Hindlimb muscle (tissue), 1 donor: Measurements from ENCODE around the gene ITGB7. TPM values are rescaled to one million over a fixed set of nuclear protein-coding genes. Genes with fewer than 3 reads are reported as not detected.
A peak's percentile ranks its signal among the peaks of the same experiment; 100 is the strongest.

Experiments used
- DNase-seq: peaks from one replicate; pipeline ENCODE4 v3.0.0-alpha.2; 2013
- polyA plus RNA-seq: library from polyadenylated mRNA; unstranded; fragments of 120-200 nt; gene quantifications from one replicate; pipeline ENCODE4 v1.2.1, GENCODE V29; 2013; ENCODE audit not compliant: insufficient read length

ITGB7 gene, protein sequence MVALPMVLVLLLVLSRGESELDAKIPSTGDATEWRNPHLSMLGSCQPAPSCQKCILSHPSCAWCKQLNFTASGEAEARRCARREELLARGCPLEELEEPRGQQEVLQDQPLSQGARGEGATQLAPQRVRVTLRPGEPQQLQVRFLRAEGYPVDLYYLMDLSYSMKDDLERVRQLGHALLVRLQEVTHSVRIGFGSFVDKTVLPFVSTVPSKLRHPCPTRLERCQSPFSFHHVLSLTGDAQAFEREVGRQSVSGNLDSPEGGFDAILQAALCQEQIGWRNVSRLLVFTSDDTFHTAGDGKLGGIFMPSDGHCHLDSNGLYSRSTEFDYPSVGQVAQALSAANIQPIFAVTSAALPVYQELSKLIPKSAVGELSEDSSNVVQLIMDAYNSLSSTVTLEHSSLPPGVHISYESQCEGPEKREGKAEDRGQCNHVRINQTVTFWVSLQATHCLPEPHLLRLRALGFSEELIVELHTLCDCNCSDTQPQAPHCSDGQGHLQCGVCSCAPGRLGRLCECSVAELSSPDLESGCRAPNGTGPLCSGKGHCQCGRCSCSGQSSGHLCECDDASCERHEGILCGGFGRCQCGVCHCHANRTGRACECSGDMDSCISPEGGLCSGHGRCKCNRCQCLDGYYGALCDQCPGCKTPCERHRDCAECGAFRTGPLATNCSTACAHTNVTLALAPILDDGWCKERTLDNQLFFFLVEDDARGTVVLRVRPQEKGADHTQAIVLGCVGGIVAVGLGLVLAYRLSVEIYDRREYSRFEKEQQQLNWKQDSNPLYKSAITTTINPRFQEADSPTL
- polyA plus RNA-seq = 0.76 TPM

DNA sequence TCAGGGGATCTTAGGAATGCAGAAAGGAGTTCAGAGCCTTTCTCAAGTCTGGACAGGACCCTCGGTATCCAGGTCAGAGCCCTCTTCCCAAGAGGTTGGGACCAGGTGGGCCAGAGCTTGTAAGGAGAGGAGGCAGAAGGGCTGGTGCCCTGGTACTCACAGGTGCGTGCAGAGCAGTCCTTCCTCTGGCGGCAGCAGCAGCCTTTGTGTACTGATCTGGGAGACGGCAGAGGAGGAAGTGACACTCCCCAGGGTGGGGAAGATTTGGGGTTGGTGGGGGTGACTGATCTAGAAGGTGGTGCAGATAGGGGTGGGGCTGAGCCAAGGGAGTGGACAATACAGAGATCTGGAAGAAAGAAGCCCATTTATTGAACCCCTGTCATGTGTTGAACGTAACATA lies at the start of gene ITGB7:
TSS of gene ITGB7 (minus strand) at position 210 of the 400 bp plus-strand sequence. CDS start 6,808 bp downstream, outside the sequence.
- DNase-seq = no peak

DNA sequence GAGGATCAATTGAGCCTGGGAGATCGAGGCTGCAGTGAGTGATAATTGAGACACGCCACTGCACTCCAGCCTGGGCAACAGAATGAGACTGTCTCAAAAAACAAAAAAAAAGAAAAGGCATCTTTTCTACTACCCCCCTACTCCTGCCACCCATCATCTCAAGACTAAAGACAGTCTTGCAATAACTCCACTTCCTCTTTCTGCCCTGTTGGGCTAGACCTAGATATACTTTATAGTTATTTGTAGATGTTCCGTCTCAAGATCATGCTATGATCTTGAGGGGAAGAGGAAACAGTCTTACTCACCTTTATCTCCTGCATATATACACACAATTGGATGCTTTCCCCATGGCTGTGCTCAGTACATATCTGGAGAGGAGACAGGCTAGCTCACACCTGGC lies 48.9 kb upstream of the ITGB7 start:
- no peak for DNase-seq

DNA sequence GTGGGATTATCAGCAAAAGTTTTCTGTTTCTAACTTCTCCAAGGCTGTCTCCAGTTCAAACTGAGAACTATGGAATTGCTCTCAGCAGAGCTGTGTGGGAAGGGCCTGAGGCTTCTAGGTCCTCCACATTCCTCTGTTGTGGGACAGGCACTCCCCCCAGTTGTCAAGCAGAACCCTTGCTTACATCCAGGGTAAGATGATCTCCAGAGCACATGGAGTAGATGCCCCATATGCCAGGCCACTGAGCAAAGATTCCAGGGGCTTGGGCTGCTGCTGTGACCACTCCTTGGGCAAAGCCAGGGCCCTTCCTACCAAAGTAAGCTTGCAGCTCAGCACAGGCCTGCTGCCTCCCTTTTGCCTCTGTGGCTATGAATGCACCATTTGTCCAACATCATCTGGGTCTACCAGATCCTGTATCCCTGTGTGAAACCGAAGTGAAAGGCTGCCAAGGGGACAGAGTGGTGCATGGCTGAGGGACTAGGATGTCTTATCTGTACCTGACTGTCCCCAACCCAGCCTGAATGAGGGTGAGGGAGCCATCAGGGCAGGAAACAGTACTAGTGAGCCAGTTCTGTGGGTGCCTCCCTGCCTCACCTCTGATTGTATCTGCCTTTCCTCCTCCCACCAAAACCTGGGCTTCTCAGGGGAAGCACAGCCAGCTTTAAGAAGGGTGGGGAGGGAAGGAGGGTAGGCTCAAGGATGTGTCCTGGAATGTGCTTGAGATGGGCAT lies 47.9 kb upstream of the ITGB7 start:
- DNase-seq = no peak

DNA sequence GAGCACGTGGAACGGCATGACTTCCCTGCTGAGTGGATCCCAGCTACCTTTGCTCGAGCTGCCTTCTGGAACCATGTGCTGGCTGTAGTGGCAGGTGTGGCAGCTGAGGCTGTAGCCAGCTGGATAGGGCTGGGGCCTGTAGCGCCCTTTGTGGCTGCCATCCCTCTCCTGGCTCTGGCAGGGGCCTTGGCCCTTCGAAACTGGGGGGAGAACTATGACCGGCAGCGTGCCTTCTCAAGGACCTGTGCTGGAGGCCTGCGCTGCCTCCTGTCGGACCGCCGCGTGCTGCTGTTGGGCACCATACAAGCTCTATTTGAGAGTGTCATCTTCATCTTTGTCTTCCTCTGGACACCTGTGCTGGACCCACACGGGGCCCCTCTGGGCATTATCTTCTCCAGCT lies 46.2 kb upstream of the ITGB7 start:
- no peak for DNase-seq

DNA sequence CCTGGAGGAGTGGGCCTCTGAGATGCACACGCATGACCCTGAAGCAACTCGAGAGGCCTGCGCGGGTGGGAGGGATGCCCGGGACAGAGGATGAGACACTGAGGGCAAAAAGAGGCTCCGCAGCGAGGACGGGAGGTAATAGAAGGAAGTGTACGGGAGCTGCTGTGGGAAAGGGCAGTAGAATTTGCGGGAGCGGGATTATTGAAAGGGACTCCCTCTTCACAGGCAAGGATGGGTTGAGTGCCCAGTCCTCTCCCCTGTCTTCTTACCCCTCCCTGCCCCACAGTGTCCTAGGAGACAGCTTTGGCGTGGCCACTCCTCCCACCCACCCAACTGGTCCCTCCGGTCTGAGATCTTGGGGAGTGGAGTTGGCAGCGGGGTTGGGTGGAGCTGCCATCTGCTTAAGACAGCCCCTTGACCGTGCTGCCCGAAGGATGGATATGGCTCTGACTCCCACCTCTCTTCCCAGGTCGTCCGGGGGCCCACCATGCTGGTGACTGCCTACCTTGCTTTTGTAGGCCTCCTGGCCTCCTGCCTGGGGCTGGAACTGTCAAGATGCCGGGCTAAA lies 45.4 kb upstream of the ITGB7 start:
- no peak for DNase-seq

DNA sequence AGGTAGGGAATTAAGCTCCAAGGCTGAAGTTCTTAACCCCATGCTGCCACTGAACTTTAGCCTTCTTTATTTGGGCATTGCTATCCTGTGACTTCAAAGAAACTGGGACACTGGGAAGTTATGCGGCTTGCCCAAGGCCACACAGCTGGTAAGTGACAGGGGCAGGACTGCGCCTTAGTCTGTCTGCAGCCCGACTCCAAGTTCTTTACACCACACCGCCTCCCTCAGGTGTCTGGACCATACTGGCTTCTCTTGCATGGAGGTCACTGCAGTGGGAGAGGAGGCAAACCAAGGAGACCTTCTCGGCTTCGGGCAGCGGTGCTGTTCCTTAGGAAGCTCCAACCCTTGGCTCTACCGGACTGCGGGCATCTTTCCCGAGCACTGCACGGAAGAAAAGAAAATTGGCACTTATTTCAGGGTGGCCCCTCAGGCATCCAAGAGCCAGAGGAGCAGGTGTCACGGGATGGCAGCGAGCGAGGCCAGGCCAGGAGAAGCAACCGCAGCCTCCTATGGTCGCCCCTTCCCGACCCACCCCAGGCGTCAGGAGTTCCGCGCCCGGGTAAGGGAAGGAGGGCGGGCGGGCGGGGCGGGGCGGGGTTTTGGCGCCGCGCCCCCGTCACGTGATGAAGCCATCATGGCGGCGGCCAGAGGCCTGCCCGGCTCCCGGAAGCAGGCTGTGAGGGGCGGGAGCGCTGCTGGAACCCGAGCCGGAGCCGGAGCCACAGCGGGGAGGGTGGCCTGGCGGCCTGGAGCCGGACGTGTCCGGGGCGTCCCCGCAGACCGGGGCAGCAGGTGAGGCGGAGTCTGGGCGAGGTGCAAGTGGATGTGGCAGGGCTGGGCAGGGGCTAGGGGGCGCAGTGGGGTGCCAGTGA lies 44.7 kb upstream of the ITGB7 start:
- DNase-seq = peak; percentile 79

DNA sequence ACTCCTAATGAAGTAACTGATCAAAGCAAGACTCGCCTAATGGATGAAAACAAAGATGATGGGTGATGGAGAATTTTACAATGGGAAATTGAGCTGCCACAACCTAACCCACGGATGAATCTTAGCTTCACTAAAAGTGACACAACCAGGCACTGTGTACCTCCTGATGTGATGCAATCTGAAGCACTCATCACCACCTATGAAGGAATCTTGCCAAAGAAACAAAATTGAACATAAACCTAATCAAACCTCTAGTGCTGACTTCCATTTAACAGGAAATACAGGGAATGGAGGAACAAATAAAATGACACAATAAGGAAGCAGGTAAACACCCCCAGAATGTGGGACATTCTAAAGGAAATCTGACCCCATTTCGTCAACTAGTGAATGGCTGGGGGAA lies 38.2 kb upstream of the ITGB7 start:
- DNase-seq = no peak

DNA sequence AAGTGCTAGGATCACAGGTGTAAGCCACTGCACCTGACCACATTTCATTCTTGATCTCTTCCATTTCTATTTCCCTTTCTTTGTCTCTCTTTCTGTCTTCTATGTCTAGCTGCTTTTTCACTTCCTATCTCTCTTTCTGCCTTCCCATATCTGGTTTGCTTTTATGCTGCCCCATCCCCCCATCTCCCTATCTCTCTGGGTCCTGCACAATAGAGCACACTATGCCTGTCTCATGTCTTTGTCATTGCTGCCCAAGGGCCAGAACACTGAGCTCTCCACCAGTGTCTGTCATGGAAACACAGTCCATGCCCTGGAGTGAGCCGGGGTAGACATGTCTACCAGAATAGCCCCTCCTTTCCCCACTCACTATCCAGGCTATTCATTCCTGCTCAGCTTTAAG lies 37.3 kb upstream of the ITGB7 start:
- DNase-seq = no peak

DNA sequence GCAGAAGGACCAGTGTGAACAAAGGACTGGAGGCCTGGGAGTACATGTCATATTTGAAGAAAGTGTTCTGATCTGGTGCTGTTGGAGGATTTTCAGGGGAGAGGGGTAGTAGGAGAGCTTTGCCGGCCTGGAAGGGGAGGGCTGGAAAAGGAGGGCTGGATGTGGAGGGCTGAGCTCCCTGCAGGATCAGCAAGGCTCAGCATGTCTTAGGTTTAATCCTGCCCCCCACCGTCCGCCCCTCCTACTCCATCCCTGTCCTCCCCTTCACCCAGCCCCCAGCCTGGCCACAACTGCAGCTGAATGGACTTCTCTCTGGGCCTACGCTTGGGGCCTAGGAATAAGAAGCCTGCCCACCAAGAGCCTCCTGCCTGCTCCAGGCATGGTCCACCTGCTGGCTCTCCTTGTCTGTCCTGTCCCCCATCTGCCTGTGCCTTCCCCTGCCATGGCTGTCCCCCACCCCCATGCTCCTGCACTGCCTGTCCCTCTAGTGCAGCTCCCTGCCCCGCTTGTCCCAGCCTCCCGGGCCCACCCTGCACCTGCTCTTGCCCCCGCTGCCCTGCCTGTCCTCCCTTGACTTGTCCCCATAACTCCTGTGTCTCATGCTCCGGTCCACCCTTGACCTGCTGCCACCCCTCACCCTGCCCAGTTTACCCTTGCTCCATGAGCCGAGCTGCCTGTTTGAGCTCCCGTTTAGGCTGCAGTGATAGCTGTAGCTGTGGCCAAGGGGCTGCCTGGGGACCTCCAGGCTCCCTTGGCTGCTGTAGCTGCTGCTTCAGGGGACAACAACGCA lies 34.8 kb upstream of the ITGB7 start:
- DNase-seq = no peak

DNA sequence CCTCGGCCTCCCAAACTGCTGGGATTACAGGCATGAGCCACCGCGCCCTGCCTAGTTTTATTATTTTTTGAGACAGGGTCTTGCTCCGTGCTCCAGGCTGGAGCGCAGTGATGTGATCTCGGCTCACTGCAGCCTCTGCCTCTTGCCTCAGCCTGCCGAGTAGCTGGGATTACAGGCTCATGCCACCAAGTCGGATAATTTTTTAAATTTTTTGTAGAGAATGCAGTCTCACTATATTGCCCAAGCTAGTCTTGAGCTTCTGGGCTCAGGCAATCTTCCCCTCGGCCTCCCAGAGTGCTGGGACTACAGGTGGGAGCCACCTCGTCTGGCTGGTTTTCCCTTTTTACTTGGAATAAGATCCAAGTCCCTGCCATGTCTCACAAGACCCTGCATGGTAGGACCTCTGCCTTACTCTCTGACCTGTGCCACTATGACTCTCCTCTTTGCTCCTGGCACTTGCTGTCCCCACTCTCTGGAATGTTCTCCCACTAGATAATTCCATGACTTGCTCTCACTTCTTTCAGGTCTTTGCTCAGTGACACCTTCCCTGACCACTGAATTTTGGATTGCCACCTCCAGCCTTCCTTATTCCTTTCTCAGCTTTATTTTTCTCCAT lies 32.7 kb upstream of the ITGB7 start:
- DNase-seq = no peak

DNA sequence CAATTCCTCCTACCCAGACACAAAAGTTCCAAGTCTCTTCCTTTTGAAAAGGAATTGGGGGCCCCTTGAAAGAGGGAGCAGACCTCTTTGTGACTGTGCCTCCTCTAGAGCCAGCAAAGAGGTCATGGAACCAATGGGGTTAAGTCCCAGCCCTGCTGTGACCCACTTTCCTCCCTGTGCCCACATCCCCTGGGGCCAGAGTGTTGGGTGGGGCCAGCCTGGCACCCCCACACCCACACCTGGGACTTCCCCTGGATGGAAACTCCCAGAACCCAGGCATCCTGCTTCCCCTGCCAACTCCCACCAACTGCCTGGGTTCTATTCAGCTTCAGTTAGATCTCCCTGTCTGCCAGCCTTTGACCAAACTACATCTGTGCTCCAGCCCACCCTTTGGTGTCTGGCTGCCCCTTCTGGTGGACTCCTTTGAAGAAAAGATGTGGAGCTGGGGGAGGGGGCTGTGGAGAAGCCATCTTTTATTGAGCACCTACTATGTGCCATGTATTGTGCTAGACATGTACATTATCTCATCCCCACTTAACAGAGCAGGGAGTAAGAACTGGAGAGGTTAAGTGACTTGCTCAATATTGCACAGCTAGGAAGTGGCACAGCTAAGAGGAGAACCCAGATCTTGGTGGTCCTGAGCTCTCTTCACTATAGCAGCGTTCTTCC lies 29.5 kb upstream of the ITGB7 start:
- no peak for DNase-seq

DNA sequence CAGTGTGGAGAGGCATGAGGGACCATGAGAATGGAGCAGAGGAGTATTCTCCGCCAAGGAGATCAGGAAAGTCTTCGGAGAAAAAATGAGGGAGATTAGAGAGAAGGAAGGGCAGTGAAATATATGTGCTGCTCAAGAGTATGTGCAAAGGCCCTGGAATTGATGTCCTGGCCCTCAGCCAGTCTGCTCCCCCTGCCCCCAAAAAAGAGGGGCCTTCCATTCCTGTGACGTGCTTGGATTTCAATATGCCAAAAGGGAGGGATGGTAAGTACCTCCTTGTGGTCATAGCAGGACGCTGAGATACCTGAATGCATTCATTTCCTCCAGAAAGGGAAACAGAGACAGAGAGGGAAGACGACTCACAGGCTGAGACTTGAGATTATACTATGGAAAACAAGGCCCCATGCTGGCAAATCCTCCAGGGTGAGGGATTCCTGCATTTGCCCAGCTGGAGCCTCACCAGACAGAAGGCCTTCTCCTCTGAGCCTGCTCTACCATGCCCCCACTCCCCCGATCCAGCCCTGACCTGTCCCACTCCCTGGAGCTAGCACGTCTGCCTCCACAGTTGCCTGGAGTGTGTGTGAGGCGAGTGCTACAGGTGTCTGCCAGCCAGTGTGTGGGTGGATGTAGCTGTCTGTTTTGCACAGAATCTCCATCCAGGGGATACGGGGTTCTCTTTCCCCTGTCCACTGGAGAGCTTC lies 28.8 kb upstream of the ITGB7 start:
- no peak for DNase-seq

DNA sequence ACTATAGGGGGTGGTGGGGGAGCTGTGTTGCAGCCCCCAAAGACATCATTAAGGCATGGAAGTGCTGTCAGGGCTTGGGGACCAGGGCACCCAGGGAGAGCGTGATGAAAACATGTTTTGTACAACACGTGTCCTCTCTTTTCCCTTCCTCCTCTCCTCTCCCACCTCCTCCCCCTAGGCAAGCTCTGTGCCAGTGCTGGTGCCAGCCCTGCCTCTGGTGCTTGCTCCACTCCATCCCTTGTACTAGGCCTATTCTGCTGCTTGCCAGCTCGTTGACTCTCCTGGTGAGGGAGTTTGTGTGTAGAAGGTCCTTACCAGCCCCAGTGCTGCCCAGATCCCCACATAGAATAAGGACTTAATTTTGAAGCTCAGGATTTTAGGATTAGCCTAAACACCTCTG lies 28.1 kb upstream of the ITGB7 start:
- DNase-seq = no peak

DNA sequence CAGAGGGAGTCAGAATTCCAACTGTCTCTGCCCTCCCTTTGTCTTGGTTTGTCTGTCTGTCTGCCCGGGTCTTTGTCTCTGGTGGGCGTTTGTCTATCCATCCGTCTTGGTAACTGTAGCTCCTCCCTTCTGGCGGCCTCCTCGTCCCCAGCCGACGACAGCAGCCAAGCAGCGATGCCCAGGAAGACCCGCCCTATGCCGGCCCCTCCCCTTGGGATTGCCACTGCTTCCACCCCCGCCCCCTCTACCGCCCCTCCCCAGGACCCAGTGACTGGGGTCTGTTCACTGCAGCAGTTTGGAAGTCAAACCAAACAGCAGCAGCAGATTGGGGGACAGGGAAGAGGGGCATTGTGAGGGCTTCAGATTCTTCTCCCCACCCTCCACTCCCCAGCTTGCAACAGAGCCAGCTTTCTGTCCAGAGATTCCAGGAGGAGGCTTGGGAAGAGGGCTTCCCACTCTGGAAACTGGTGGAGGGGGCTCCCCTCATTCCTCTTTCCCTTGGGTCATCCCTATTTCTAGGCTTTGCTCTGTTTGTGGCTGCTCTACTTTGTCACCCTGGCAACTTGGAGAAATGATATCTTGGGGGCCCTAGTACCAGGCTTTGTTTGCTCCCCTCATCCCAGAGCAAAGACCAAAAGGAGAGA lies 27.3 kb upstream of the ITGB7 start:
- DNase-seq = no peak

DNA sequence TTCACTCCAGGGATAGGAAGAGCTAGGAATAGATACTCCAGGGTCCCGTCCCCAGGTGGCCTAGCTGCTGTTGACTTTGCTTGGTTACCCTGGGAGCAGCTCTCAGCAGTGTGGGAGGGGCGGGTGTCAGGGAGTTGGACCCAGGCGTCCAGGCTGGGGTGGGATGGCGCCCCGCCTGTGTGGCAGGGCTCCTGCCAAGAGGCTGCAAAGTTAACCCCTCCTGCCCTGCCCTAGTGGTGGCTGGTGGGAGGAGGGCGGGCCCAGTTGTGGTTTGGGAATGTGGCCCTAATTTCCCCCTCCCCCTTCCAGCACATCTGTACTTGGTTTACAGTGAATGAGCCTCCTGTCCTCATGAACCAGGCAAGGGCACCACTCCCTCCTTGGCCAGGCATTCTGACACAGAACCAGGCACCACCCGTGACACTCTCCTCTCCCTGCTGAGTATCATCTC lies 26.6 kb upstream of the ITGB7 start:
- no peak for DNase-seq

DNA sequence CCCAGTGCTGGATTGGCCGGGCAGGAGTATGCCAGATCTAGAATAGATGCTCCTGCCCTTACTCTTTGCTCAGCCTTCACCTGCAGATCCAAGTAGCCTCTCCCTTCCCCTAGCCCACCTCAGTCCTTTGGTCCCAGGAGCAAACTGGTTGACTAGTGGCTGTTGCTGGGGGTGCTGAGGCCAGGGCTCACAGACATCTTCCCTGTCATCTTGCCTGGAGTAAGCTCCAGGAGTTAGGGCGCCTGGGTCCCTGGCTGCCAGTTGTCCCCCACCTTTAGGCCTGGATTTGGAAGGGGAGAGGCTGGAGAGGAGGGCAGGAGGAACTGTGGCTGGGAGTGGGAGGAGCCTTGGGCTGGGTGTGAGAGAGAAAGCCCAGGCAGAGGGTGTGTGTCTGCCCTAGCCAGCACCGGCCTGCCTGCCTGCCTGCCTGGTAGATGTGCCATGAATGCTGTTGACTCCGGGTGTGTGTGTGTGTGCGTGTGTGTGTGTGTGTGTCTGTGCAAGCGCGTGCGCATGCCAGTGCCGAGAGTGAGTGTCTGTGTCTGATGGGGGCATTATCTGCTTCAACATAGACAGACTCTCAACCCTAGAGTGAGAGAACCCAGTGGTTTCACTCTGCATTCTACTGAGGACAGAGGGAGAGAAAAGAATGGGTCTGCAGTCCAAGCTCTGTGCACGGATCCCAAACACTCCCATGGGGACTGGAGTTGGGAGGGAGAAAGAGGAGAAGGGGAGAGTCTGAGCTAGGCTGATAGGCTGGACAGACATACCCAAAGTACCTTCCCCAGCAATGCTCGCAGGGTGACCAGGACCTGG lies 25.8 kb upstream of the ITGB7 start:
- no peak for DNase-seq

DNA sequence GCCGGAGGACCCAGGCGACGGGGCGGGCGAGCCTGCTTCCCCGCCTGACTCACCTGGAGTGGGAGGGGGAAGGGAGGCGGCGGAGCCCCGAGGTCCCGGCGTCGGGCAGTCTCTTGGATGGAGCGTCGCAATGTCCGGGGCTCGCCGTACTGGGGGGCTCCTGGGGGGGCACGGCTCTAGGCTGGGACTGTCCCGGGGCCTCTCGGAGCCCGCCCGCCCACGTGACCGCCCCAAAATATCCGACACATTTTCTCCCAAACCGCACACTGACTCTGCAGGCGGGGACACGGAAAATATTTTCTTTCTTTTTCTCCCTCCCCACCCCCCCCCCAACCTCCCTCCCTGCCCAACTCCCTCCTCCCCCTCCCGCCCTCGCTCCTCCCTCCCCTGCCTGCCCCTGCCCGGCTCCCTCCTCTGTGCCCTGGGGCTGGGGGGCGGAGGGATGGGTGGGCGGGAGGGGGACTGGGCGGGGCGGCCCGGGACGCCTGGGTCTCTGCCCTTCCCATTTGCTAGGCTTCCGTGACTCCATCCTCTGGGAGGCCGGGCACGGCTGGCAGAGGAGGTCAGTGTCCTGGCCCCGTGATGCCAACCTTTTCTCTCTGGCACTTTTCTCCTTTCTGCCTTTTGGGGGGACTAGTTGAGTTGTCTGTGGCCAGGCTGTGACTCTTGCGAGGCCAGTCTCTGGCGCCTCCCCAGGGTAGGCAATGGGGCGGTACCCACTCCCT lies 25.0 kb upstream of the ITGB7 start, which contains the start of gene RARG:
TSS of gene RARG (minus strand) at position 289 of the 725 bp plus-strand sequence. CDS start 4,664 bp downstream, outside the sequence.
- peak; percentile 56 for DNase-seq
